Endometrium (tissue), 2 donors: Measurements from ENCODE around the gene GRID1.

Experiments
- FAIRE-seq: peaks from 2 replicates; lab custom pipeline; 2012; peaks lifted over from hg19 to GRCh38; lab: Jason Lieb, UNC
- donor health status: control.
- donor health status: control.

GRID1 gene

GRCh38 chr10:85611093-85611740 lies 755.4 kb downstream of the GRID1 start:
- no peak for FAIRE-seq

- no peak for FAIRE-seq
Measured at GRCh38 chr10:85610381-85611092, 756.1 kb downstream of the GRID1 start.

GRCh38 chr10:85609509-85609908 lies 757.1 kb downstream of the GRID1 start:
- FAIRE-seq = no peak

GRCh38 chr10:85608706-85609105 lies 757.9 kb downstream of the GRID1 start:
- FAIRE-seq = no peak

- no peak for FAIRE-seq
Measured at GRCh38 chr10:85607043-85607695, 759.4 kb downstream of the GRID1 start.

GRCh38 chr10:85606401-85606800 lies 760.2 kb downstream of the GRID1 start:
- no peak for FAIRE-seq

- FAIRE-seq = no peak
Measured at GRCh38 chr10:85604884-85605283, 761.7 kb downstream of the GRID1 start.

GRCh38 chr10:85604136-85604725 lies 762.4 kb downstream of the GRID1 start:
- no peak for FAIRE-seq

- FAIRE-seq = no peak
Measured at GRCh38 chr10:85603151-85603940, 763.2 kb downstream of the GRID1 start.

- no peak for FAIRE-seq
Measured at GRCh38 chr10:85602713-85603112, 763.9 kb downstream of the GRID1 start.

GRCh38 chr10:85602306-85602705 lies 764.3 kb downstream of the GRID1 start:
- FAIRE-seq = no peak

- FAIRE-seq = no peak
Measured at GRCh38 chr10:85601526-85601925, 765.1 kb downstream of the GRID1 start.

GRCh38 chr10:85600744-85601081 lies 765.9 kb downstream of the GRID1 start:
- no peak for FAIRE-seq

GRCh38 chr10:85600026-85600743 lies 766.4 kb downstream of the GRID1 start:
- FAIRE-seq = no peak

GRCh38 chr10:85599081-85599480 lies 767.5 kb downstream of the GRID1 start:
- FAIRE-seq = no peak

- no peak for FAIRE-seq
Measured at GRCh38 chr10:85598646-85599045, 767.9 kb downstream of the GRID1 start.

- no peak for FAIRE-seq
Measured at GRCh38 chr10:85597006-85597405, 769.6 kb downstream of the GRID1 start.

- FAIRE-seq = no peak
Measured at GRCh38 chr10:85596389-85596788, 770.2 kb downstream of the GRID1 start.

- FAIRE-seq = no peak
Measured at GRCh38 chr10:85594239-85594638, 772.4 kb downstream of the GRID1 start.

GRCh38 chr10:85593226-85593772 lies 773.3 kb downstream of the GRID1 start:
- FAIRE-seq = no peak

GRCh38 chr10:85581371-85581770 lies 785.2 kb downstream of the GRID1 start:
- FAIRE-seq = no peak
